Activated T-cell treated with anti-CD3 and anti-CD28 coated beads, Interleukin-2, amount 50 U/mL, for 4 hours (primary cell): ENCODE data around the gene OSCP1. TPM values are rescaled to one million over a fixed set of nuclear protein-coding genes. Genes with fewer than 3 reads are reported as not detected.

Experiments used
- ATAC-seq, 2 donors: fragments of 200-7000 bp; cut with Tn5 transposase; one replicate each; pipeline ENCODE4 v1.10.0; 2021
- DNase-seq: peaks from one replicate; pipeline ENCODE4 v3.0.0-alpha.2; 2020
- H3K27me3 Mint-ChIP-seq: one replicate; pipeline ENCODE4 v1.8.0; 2021; ENCODE audit warnings: low read depth, mixed read lengths
- H3K36me3 Mint-ChIP-seq: one replicate; pipeline ENCODE4 v1.8.0; 2022; ENCODE audit warnings: mixed read lengths; ENCODE audit not compliant: insufficient read depth
- H3K4me1 Mint-ChIP-seq: one replicate; pipeline ENCODE4 v1.8.0; 2021; ENCODE audit warnings: low read depth, mixed read lengths
- H3K4me3 Mint-ChIP-seq: one replicate; pipeline ENCODE4 v1.8.0; 2021; ENCODE audit warnings: mild to moderate bottlenecking, moderate library complexity, mixed read lengths
- H3K9me3 Mint-ChIP-seq: one replicate; pipeline ENCODE4 v1.8.0; 2021; ENCODE audit warnings: mixed read lengths
- total RNA-seq, 3 donors: library from RNA; stranded (reverse); gene quantifications; one replicate each; pipeline ENCODE4 v1.2.1, GENCODE V29; 2021

Gene OSCP1
- total RNA-seq, 3 donors from 2014 or later: 0.61 to 1.8 (median 1.5) TPM

- no peak for DNase-seq
- Mint-ChIP-seq H3K9me3 (no peaks in the 10 kb centered on the region), H3K4me3 (no peak overlapping the region), H3K36me3 (peaks cover 28% of the 10 kb centered on the region), H3K4me1 (peaks cover 36% of the 10 kb centered on the region), H3K27me3 (no peaks in the 10 kb centered on the region)
- no peak for ATAC-seq
Observed at GRCh38 chr1:36393686-36394085, 56.6 kb downstream of the OSCP1 start.

- Mint-ChIP-seq H3K27me3 (no peaks in the 10 kb centered on the region), H3K9me3 (no peaks in the 10 kb centered on the region), H3K4me3 (no peak overlapping the region), H3K4me1 (peaks cover 34% of the 10 kb centered on the region), H3K36me3 (peaks cover 28% of the 10 kb centered on the region)
- DNase-seq (no peak), ATAC-seq (no peak)
Observed at GRCh38 chr1:36392836-36393235, 57.4 kb downstream of the OSCP1 start.

GRCh38 chr1:36391271-36391670 is 59.0 kb downstream of the OSCP1 start:
- H3K36me3 Mint-ChIP-seq: peaks cover 27% of the 10 kb centered on the region
- no peaks in the 10 kb centered on the region for H3K27me3 Mint-ChIP-seq
- no peak overlapping the region for H3K4me3 Mint-ChIP-seq
- DNase-seq (no peak), ATAC-seq (no peak)
- peaks cover 36% of the 10 kb centered on the region for H3K4me1 Mint-ChIP-seq
- H3K9me3 Mint-ChIP-seq: no peaks in the 10 kb centered on the region

- Mint-ChIP-seq H3K9me3 (no peaks in the 10 kb centered on the region), H3K4me3 (no peak overlapping the region), H3K27me3 (no peaks in the 10 kb centered on the region), H3K4me1 (peaks cover 34% of the 10 kb centered on the region), H3K36me3 (peaks cover 25% of the 10 kb centered on the region)
- no peak for ATAC-seq
- no peak for DNase-seq
Observed at GRCh38 chr1:36390411-36390810, 59.8 kb downstream of the OSCP1 start.

- Mint-ChIP-seq H3K36me3 (peaks cover 25% of the 10 kb centered on the region), H3K4me1 (peaks cover 33% of the 10 kb centered on the region), H3K9me3 (no peaks in the 10 kb centered on the region), H3K27me3 (no peaks in the 10 kb centered on the region), H3K4me3 (no peak overlapping the region)
- ATAC-seq (no peak), DNase-seq (no peak)
Observed at GRCh38 chr1:36389999-36390398, 60.3 kb downstream of the OSCP1 start.

GRCh38 chr1:36389261-36389660 is 61.0 kb downstream of the OSCP1 start:
- DNase-seq: no peak
- no peaks in the 10 kb centered on the region for H3K9me3 Mint-ChIP-seq
- no peaks in the 10 kb centered on the region for H3K27me3 Mint-ChIP-seq
- H3K4me3 Mint-ChIP-seq: no peak overlapping the region
- peaks cover 37% of the 10 kb centered on the region for H3K4me1 Mint-ChIP-seq
- peaks cover 27% of the 10 kb centered on the region for H3K36me3 Mint-ChIP-seq
- ATAC-seq: no peak

GRCh38 chr1:36387141-36387949 is 62.9 kb downstream of the OSCP1 start:
- Mint-ChIP-seq H3K4me3 (peak overlapping the region; percentile 92), H3K36me3 (peaks cover 24% of the 10 kb centered on the region), H3K9me3 (no peaks in the 10 kb centered on the region), H3K4me1 (peaks cover 51% of the 10 kb centered on the region), H3K27me3 (no peaks in the 10 kb centered on the region)
- ATAC-seq (no peak), DNase-seq (no peak)

GRCh38 chr1:36386265-36387140 is 63.7 kb downstream of the OSCP1 start:
- Mint-ChIP-seq H3K9me3 (no peaks in the 10 kb centered on the region), H3K4me1 (peaks cover 56% of the 10 kb centered on the region), H3K36me3 (peaks cover 20% of the 10 kb centered on the region), H3K27me3 (no peaks in the 10 kb centered on the region), H3K4me3 (peak overlapping the region; percentile 92)
- ATAC-seq (peak; percentile 69 to 75), DNase-seq (peak; percentile 89)

- DNase-seq (peak; percentile 98), ATAC-seq (peak; percentile 90)
- Mint-ChIP-seq H3K9me3 (no peaks in the 10 kb centered on the region), H3K4me3 (peak within 1 kb of the TSS; percentile 92), H3K4me1 (peaks cover 59% of the 10 kb centered on the region), H3K27me3 (no peaks in the 10 kb centered on the region), H3K36me3 (peaks cover 12% of the 10 kb centered on the region)
Observed at GRCh38 chr1:36385410-36386264, 64.6 kb downstream of the OSCP1 start, which contains the start of gene STK40. Gene STK40, minus strand, starts transcription at chr1:36385924. Its CDS starts 24,592 bp downstream, at chr1:36361332.

GRCh38 chr1:36384542-36385409 is 65.5 kb downstream of the OSCP1 start:
- Mint-ChIP-seq H3K27me3 (no peaks in the 10 kb centered on the region), H3K9me3 (no peaks in the 10 kb centered on the region), H3K4me3 (peak overlapping the region; percentile 92), H3K4me1 (peaks cover 68% of the 10 kb centered on the region), H3K36me3 (peaks cover 8% of the 10 kb centered on the region)
- ATAC-seq (no peak), DNase-seq (no peak)

GRCh38 chr1:36383240-36383639 is 67.0 kb downstream of the OSCP1 start:
- Mint-ChIP-seq H3K27me3 (no peaks in the 10 kb centered on the region), H3K36me3 (peaks cover 10% of the 10 kb centered on the region), H3K9me3 (no peaks in the 10 kb centered on the region), H3K4me1 (peaks cover 76% of the 10 kb centered on the region), H3K4me3 (peak overlapping the region; percentile 92)
- DNase-seq: no peak
- no peak for ATAC-seq

GRCh38 chr1:36382669-36383068 is 67.6 kb downstream of the OSCP1 start:
- ATAC-seq (no peak), DNase-seq (no peak)
- peaks cover 10% of the 10 kb centered on the region for H3K36me3 Mint-ChIP-seq
- peaks cover 78% of the 10 kb centered on the region for H3K4me1 Mint-ChIP-seq
- no peaks in the 10 kb centered on the region for H3K9me3 Mint-ChIP-seq
- H3K27me3 Mint-ChIP-seq: no peaks in the 10 kb centered on the region
- no peak overlapping the region for H3K4me3 Mint-ChIP-seq

- DNase-seq (no peak), ATAC-seq (no peak)
- peaks cover 76% of the 10 kb centered on the region for H3K4me1 Mint-ChIP-seq
- peaks cover 10% of the 10 kb centered on the region for H3K36me3 Mint-ChIP-seq
- no peak overlapping the region for H3K4me3 Mint-ChIP-seq
- H3K9me3 Mint-ChIP-seq: no peaks in the 10 kb centered on the region
- H3K27me3 Mint-ChIP-seq: no peaks in the 10 kb centered on the region
Observed at GRCh38 chr1:36382231-36382630, 68.0 kb downstream of the OSCP1 start.
